RWPE2 (cell line): ENCODE data around the gene KIF3C.
"Not testable (repeated sequence)": the region's sequence is repeated elsewhere in the genome, so short reads cannot be mapped to it uniquely, and the experiment has no call there.

Source experiments
- ATAC-seq: fragments of 200-7000 bp; cut with Tn5 transposase; 3 replicates; pipeline ENCODE4 v1.9.1; 2021; ENCODE audit warnings: low read depth
- DNase-seq: peaks from one replicate; pipeline ENCODE4 v3.0.0-alpha.2; 2020; ENCODE audit warnings: low spot score
- H3K27ac ChIP-seq: fragments of 450-650 bp; 2 replicates; pipeline ENCODE4 v1.5.1; 2017; ENCODE audit warnings: mild to moderate bottlenecking; ENCODE audit not compliant: poor library complexity, severe bottlenecking
- H3K27me3 ChIP-seq: fragments of 250-450 bp; sonication (Bioruptor Pico); 2 replicates; pipeline ENCODE4 v1.5.1; 2021; ENCODE audit warnings: mild to moderate bottlenecking, moderate library complexity; ENCODE audit not compliant: insufficient read depth, poor library complexity, severe bottlenecking
- H3K36me3 ChIP-seq: fragments of 250-450 bp; sonication (Bioruptor Pico); 2 replicates; pipeline ENCODE4 v1.5.1; 2020; ENCODE audit warnings: low read depth, mild to moderate bottlenecking, moderate library complexity
- H3K4me1 ChIP-seq: fragments of 250-450 bp; sonication (Bioruptor Pico); 2 replicates; pipeline ENCODE4 v1.5.1; 2021; ENCODE audit warnings: mild to moderate bottlenecking, moderate library complexity; ENCODE audit not compliant: insufficient read depth, poor library complexity, severe bottlenecking
- H3K4me3 ChIP-seq: fragments of 250-450 bp; sonication (Bioruptor Pico); 2 replicates; pipeline ENCODE4 v1.5.1; 2021; ENCODE audit warnings: mild to moderate bottlenecking, moderate library complexity; ENCODE audit not compliant: severe bottlenecking
- H3K9me3 ChIP-seq: fragments of 250-450 bp; sonication (Bioruptor Pico); 2 replicates; pipeline ENCODE4 v1.5.1; 2021; ENCODE audit warnings: mild to moderate bottlenecking, moderate library complexity; ENCODE audit not compliant: severe bottlenecking
- TF ChIP-seq, protein P1 (sequence below): fragments of 450-650 bp; IDR thresholded peaks from one replicate; pipeline ENCODE4 v1.5.1; 2017; ENCODE audit warnings: mild to moderate bottlenecking, moderate library complexity; ENCODE audit not compliant: poor library complexity, severe bottlenecking

The KIF3C gene

DNA sequence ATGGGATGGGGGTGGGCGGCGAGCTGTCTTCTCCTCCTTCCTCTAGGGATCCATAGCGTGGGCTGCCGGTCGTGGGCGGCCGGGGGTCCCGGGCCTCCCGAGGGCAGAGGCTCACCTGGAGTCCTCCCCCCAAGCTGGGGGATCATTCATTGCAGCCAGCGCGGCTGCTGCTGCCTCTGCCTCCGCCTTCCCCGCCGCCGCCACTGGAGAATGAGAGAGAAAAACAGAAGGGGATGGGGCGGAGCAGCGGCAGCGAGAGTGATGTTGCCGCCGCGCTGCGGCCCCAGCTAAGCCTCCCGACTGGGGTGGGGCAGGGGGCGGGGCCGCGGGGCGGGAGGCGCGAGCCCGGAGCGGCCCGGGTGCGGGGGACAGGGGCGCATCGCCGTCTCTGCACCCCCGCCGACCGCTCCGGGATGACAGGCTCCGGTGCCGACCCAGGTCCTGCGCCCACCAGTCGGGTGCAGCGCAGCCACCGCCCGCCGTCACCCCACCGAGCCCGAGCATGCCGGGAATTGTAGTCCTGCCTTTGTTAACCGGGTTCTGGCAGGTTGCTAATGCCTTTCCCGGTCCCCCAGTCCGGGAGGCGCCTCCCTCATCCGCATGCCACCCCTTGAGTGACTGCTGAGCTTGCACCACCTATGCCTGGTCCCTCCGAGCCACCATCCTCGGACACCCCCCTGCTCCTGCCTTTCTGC lies at the start of gene KIF3C:
KIF3C (minus strand) TSS at position 225 of the 695 bp plus-strand sequence. CDS start 580 bp downstream, outside the sequence.
- ATAC-seq (peak; percentile 70), DNase-seq (peak; percentile 77)
- H3K9me3 ChIP-seq, result no peaks in the 10 kb centered on the region
- peak within 1 kb of the TSS; percentile 43 for H3K27ac ChIP-seq
- TF ChIP-seq, protein P1, sequence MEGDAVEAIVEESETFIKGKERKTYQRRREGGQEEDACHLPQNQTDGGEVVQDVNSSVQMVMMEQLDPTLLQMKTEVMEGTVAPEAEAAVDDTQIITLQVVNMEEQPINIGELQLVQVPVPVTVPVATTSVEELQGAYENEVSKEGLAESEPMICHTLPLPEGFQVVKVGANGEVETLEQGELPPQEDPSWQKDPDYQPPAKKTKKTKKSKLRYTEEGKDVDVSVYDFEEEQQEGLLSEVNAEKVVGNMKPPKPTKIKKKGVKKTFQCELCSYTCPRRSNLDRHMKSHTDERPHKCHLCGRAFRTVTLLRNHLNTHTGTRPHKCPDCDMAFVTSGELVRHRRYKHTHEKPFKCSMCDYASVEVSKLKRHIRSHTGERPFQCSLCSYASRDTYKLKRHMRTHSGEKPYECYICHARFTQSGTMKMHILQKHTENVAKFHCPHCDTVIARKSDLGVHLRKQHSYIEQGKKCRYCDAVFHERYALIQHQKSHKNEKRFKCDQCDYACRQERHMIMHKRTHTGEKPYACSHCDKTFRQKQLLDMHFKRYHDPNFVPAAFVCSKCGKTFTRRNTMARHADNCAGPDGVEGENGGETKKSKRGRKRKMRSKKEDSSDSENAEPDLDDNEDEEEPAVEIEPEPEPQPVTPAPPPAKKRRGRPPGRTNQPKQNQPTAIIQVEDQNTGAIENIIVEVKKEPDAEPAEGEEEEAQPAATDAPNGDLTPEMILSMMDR, result no peak
- no peaks in the 10 kb centered on the region for H3K36me3 ChIP-seq
- peaks cover 12% of the 10 kb centered on the region for H3K4me1 ChIP-seq
- no peaks in the 10 kb centered on the region for H3K27me3 ChIP-seq
- peak within 1 kb of the TSS; percentile 69 for H3K4me3 ChIP-seq

DNA sequence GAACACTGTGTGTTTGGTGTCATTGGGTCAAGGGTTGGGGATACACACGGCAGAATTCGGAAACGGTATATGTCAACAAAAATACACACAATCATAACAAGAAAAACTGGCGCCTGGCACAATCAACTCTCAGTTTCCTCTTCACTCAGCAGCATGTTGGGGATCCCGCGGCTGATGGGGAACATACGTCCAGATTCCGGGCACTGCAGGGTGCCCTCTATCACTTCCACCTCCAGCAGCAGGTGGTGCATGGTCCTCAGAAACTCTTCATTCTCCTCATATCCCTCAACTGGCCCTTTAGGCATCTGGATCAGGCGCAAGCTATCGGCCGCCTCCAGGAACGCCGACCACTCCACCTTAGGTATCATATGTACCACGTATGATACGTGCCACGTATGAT lies 45.8 kb upstream of the KIF3C start:
- not testable (repeated sequence) for H3K36me3 ChIP-seq, H3K27ac ChIP-seq, H3K4me3 ChIP-seq, H3K9me3 ChIP-seq, H3K4me1 ChIP-seq, H3K27me3 ChIP-seq, DNase-seq, ATAC-seq

DNA sequence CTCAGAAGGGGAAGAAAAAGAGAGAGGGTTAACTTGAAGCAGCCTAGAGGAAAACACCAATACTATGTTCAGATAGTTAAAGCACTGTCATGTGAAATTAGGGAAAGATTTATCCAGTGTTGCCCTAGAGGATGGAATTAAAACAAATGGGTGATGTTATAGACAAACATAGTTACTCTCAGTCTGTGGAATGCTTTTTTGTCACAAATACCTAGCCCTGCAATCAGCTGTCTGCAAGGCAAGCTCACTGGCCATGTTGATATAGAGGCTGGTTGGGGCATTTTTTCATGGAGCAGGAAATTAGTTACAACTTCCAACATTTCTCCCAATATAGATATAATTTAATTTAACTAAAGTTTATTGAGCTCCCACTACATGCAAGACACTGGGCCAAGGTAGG lies 43.2 kb upstream of the KIF3C start:
- no peak overlapping the region for H3K27ac ChIP-seq
- no peaks in the 10 kb centered on the region for H3K4me1 ChIP-seq
- TF ChIP-seq, protein P1, result no peak
- H3K36me3 ChIP-seq, result no peaks in the 10 kb centered on the region
- no peak for ATAC-seq
- no peak overlapping the region for H3K4me3 ChIP-seq
- H3K27me3 ChIP-seq, result no peaks in the 10 kb centered on the region
- H3K9me3 ChIP-seq, result no peaks in the 10 kb centered on the region
- DNase-seq, result no peak

DNA sequence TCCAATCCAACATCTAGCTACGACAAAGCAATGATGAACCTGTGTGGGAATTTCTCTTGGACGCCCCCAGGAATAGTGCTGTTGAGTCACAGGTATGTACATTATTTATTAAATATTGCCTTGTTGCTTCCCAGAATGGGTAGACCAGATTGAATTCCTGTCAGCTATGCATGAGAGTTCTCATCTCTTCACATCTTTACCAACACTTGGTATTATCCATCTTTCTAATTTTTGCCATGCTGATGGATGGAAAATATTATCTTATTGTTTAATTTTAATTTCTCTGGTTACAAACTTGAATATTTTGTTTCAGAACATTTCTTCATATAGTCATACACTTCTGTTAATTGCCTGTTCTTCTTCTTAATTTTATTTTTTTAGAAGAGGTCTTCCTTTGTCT lies 42.0 kb upstream of the KIF3C start:
- Histone ChIP-seq H3K27me3 (no peaks in the 10 kb centered on the region), H3K4me1 (no peaks in the 10 kb centered on the region), H3K9me3 (no peaks in the 10 kb centered on the region), H3K27ac (no peak overlapping the region), H3K4me3 (no peak overlapping the region), H3K36me3 (no peaks in the 10 kb centered on the region)
- DNase-seq (no peak), ATAC-seq (no peak)
- TF ChIP-seq, protein P1, result no peak

DNA sequence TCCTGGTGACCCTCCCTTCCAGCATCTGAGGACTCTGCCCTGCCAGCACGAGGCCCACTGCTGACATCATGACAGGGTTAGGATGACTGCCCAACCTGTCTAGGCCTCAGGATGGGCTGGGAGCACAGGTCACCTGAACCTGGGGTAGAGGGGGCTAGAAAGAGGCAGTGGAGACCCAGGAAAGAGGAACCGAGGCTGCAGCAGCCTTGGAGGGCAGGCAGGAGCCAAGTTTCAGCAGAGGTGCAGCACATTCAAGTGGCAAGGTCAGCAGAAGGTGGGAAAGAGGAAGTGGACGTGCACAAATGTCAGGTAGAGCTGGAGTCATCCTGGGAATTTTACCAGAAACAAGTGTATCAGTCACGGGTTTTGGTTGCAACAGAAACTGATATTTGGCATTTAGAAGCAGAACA lies 37.9 kb upstream of the KIF3C start:
- Histone ChIP-seq H3K36me3 (no peaks in the 10 kb centered on the region), H3K27me3 (no peaks in the 10 kb centered on the region), H3K27ac (no peak overlapping the region), H3K4me1 (peaks cover 17% of the 10 kb centered on the region), H3K9me3 (no peaks in the 10 kb centered on the region), H3K4me3 (no peak overlapping the region)
- TF ChIP-seq, protein P1, result no peak
- ATAC-seq, result no peak
- DNase-seq, result no peak
